HG03103 (cell line): ENCODE results near the gene SPPL2B.
"Not testable (repeated sequence)": the region's sequence is repeated elsewhere in the genome, so short reads cannot be mapped to it uniquely, and the experiment has no call there.

Experiments
- ATAC-seq: cut with Tn5 transposase; IDR thresholded peaks from one replicate; pipeline ENCODE4 v1.9.1; 2021; ENCODE audit warnings: low read depth; ENCODE audit not compliant: unreplicated experiment

The SPPL2B gene

DNA sequence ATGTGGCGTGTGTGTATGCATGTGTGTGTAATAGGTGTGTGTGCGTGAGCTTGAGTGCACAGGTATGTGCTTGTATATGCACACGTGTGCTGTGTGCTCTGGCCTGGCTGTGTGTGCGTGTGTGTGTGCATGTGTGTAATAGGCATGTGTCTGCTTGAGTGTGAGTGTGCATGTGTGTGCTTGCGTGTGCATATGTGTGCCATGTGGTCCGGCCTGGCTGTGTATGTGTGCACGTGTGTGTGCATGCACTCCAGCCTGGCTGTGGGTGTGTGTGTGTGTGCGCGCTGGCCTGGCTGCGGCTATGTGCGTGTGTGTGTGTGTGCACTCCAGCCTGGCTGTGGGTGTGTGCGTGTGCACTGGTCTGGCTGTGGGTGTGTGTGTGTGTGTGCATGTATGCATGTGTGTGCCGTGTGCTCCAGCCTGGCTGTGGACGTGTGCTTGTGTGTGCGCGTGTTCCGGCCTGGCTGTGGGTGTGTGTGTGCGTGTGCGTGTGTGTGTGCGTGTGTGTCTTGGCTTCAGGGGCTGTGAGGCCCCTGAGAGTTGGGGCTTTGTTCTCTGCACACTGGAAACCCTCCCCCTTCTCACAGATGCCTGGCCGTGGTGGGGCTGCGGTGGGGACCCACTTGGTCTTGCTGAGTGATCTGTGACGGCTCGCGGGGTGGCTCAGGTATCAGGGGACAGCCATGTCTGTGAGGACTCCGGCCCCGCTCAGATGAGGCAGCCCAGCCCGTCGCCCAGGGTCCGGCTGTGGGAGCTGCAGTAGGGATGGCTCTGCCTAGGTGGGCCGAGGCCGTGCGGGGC lies 8.2 kb downstream of the SPPL2B start:
- ATAC-seq = no peak

DNA sequence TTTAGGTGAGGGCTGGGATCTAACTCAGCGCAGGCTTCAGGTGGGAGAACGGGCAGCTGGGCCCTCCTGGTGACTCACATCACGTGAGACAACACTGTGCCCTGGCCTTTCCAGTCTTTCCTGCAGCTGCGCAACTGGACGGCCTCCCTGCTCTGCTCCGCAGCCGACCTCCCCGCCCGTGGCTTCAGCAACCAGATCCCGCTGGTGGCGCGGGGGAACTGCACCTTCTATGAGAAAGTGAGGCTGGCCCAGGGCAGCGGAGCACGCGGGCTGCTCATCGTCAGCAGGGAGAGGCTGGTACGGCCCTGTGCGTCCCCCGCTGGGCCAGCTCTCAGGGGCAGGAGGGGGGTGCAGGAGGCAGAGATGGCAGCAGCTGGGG lies 8.8 kb downstream of the SPPL2B start:
- ATAC-seq = no peak

DNA sequence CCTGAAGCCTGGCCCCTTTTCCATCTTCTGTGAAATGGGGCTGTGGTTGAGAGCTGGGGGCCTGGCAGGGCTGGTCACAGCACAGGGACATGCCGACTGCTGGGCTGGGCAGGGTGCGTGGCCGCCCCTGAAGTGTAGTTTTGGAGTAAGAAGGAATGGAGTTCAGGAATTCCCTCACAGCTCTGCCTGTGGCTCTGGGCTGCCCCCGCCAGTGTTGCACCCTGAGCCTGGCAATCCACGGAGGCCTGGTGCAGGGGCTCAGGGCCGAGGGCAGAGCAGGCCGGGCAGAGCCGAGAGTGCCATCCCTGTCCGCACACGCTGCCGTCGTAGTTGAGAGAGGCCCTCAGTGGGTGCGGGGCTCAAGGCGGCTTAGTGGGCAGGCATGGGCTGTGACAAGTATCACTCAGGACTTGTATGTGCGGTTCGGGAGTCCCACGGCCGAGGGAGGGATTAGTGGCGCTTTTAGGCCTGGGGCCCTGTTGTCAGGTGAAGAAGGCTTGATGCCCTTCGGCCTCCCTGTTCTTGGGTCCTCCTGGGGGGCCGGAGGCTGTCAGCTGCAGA lies 9.7 kb downstream of the SPPL2B start:
- ATAC-seq = no peak

- ATAC-seq = no peak
Measured at GRCh38 chr19:2338751-2339643, 10.5 kb downstream of the SPPL2B start.

GRCh38 chr19:2339644-2340310 lies 11.3 kb downstream of the SPPL2B start:
- no peak for ATAC-seq

DNA sequence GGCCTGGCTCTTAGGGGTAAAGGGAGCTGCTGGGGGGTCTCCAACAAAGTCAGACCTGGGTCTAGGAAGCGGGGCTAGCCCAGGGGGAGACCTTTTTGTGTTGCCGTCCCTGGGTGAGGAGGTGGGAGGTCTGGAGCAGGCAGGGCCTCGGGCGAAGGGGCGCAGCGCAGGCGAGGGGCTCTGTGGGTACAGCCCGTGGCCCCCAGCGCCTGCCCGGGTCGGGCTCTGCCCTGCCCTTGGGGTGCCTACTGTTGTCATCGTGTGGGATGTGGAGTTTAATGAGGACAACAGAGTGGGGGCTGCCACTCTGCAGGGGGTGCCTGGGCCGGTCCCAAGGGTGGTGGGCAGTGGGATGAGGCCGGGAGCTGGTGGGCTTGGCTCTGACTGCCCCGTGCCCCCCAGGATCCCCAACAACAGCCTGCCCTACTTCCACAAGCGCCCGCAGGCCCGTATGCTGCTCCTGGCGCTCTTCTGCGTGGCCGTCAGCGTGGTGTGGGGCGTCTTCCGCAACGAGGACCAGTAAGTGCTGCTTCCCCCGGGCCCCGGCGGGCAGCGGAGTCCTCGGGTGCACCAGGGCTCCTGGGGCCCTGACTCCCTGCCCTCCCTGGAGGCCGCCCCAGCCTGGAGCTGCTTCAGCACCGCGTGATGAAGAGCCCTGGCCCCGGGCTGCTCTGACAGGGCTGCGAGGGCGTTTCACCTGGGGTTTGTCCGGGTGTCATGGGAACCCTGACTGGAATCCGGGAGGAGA lies 12.2 kb downstream of the SPPL2B start:
- ATAC-seq = no peak

GRCh38 chr19:2341244-2341751 lies 12.8 kb downstream of the SPPL2B start:
- ATAC-seq = no peak

DNA sequence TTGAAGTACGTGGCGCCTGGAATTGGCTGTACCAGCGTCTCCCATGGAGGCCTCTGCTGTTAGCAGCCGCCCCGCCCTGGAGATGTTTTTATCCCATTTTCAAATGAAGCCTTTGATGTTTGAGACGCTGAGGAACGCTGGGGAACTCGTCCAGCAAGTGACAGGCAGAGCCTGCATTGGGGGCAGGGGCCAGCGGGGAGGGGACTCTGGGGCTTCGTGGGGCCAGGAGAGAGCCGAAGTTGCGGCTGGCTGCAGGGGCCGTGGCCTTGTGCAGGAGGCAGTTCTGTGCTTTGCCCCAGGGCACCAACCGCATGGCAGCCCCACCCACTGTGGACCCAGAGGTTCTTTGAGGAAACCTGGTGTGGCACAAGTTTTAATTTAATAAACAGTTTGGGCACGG lies 13.5 kb downstream of the SPPL2B start:
- ATAC-seq = no peak

DNA sequence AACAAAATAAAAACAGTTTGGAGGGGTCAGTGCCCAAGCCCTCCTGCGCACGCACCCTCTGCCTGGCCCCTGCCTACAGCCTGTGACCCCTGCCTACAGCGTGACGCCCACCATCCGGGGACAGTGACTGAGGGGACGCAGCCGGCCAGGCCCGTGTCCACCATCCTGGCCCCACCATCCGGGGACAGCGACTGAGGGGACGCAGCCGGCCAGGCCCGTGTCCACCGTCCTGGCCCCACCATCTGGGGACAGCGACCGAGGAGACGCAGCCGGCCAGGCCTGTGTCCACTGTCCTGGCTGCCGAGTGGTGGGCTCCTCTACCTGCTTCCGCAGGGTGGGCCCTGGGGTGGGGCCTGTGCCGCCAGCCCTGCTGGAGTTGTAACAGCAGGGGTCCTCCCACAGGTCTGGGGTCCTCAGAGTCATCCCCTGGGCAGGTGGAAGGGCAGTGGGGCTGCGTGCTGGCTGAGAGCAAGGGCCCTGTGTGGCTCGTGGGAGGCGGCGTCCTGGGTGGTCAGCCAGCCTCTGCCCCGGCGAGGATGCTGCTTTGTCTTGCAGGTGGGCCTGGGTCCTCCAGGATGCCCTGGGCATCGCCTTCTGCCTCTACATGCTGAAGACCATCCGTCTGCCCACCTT lies 14.3 kb downstream of the SPPL2B start:
- ATAC-seq = no peak

DNA sequence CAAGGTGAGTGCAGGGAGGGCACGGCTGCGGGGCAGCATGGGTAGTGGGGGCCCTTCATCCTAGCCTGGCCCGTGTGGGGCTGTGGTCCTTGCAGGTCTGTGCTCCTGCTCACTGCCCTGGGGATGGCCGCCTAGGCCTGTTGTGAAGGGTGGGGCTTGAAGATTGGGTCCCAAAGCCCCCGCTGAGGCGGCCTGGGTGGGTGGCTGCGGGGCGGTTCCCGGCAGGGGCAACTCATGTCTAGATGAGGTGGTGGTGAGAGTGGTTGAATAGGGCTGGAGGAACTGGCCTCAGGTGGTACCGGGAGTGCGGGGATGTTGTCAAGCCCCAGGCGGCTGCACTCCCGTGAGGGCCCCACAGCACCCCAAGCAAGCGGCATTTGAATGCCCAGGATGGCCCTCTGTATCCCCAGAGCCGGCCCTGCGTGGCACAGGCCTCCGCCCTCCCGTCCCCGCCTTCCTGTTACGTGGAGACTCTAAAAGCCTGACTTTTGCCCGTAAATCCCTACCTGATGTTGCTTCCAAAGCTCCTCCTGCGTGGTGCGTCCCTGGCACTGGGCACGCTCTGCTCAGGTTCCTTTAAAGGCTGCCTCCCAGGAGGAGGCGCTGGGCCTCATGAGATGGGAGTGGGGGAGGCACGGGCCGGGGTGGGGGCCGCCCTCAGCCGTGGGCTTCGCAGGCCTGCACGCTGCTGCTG lies 15.0 kb downstream of the SPPL2B start:
- no peak for ATAC-seq

- ATAC-seq = no peak
Measured at GRCh38 chr19:2344381-2344870, 15.9 kb downstream of the SPPL2B start.

DNA sequence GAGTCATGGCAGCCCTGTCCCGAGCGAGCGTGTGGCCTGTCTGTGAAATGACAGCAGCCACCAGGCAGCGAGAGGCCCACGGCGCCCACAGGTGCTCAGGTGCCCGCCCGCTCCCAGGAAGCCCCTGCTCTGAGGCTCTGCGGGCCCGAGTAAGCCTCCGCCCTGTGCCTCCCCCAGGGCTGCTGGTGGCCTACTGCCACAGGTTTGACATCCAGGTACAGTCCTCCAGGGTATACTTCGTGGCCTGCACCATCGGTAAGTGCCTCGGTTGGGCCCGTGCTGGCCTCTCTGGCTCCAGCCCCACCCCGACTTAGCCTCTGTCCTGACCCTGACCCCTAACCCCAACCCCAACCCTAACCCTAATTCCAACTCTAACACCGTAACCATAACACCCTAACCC lies 16.6 kb downstream of the SPPL2B start:
- ATAC-seq = no peak

- ATAC-seq = no peak
Measured at GRCh38 chr19:2345794-2346663, 17.5 kb downstream of the SPPL2B start.

DNA sequence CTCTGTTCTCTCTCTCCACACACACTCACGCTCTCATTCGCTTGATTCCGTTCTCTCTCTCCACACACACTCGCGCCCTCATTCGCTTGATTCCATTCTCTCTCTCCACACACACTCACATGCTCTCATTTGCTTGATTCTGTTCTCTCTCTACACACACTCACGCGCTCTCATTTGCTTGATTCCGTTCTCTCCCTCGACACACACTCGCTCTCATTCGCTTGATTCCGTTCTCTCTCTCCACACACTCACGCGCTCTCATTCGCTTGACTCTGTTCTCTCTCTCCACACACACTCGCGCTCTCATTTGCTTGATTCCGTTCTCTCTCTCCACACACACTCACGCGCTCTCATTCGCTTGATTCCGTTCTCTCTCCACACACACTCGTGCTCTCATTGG lies 21.3 kb downstream of the SPPL2B start:
- not testable (repeated sequence) for ATAC-seq

- no peak for ATAC-seq
Measured at GRCh38 chr19:2350656-2351055, 22.2 kb downstream of the SPPL2B start.

- no peak for ATAC-seq
Measured at GRCh38 chr19:2351591-2351990, 23.1 kb downstream of the SPPL2B start.

- no peak for ATAC-seq
Measured at GRCh38 chr19:2352121-2352520, 23.6 kb downstream of the SPPL2B start.
